ENCODE data around the gene ATP11C. TPM values are rescaled to one million over a fixed set of nuclear protein-coding genes. Genes with fewer than 3 reads are reported as not detected.

Gene ATP11C
- total RNA-seq, 2 donors from 2014 or later, result 23.2 to 28.3 TPM

DNA sequence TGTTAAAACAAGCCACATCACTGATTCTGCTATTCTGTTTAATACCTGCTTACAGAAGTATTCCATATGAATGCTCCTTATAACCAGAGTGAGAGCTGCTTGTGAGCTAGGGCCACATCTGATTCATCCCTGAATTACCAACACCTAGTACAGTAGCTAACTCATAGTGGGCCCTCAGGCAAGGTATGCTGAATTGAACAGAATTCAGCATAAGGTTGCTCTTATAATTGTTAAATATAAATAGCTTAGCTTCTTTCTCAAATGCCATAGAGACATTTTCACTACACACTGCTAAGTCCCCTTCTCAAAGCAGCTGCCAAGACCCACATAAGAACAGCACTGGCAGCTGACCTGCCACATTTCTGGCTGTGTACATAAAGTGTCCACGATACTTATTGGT, 197.9 kb downstream of the ATP11C start:
- no peak overlapping the region for H3K27ac ChIP-seq
- WGBS, result 100% methylated on average over 1 of the region's 1 CpG
- TF ChIP-seq, protein P1, sequence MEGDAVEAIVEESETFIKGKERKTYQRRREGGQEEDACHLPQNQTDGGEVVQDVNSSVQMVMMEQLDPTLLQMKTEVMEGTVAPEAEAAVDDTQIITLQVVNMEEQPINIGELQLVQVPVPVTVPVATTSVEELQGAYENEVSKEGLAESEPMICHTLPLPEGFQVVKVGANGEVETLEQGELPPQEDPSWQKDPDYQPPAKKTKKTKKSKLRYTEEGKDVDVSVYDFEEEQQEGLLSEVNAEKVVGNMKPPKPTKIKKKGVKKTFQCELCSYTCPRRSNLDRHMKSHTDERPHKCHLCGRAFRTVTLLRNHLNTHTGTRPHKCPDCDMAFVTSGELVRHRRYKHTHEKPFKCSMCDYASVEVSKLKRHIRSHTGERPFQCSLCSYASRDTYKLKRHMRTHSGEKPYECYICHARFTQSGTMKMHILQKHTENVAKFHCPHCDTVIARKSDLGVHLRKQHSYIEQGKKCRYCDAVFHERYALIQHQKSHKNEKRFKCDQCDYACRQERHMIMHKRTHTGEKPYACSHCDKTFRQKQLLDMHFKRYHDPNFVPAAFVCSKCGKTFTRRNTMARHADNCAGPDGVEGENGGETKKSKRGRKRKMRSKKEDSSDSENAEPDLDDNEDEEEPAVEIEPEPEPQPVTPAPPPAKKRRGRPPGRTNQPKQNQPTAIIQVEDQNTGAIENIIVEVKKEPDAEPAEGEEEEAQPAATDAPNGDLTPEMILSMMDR (IDR thresholded peaks at IDR 0.05), result no peak
- TF ChIP-seq POLR2A (IDR thresholded peaks at IDR 0.05) (no peak), POLR2AphosphoS5 (IDR thresholded peaks at IDR 0.05) (no peak)

DNA sequence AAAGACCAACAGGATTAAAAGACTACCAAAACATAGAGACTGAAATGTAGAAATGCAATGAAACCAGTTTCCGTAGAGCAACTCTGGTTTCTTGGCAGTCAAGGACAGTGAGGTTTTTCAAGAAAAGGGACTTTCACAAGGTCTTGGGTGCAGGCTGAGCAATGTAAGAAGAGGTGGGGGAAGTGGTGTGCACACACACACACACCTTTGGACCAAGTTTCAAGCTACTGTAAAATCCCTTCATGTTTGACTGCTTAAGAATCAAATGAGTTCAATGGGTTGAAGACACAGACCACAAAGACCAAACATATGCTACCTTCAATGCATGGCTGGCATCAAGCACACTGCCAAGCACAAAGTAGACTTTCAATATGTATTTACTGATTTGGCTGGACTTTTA, 207.1 kb downstream of the ATP11C start:
- Histone ChIP-seq H3K9me3 (no peaks in the 10 kb centered on the region), H3K4me3 (no peak overlapping the region), H3K27me3 (replicated peaks; ENCODE audit: insufficient read depth) (no peaks in the 10 kb centered on the region), H3K4me1 (replicated peaks) (no peaks in the 10 kb centered on the region), H3K36me3 (no peaks in the 10 kb centered on the region), H3K27ac (no peak overlapping the region)
- intact Hi-C loops (cut with DNase I), result no loop called here
- no peak for TF ChIP-seq POLR2A (IDR thresholded peaks at IDR 0.05)
- TF ChIP-seq, protein P1 (IDR thresholded peaks at IDR 0.05), result no peak
- TF ChIP-seq POLR2AphosphoS5 (IDR thresholded peaks at IDR 0.05), result no peak
- DNase-seq (ENCODE audit: low spot score), result no peak
- WGBS, result 89% methylated on average over 1 of the region's 1 CpG

More for the DNA sequence above, 197.9 kb downstream of the ATP11C start:
- Histone ChIP-seq H3K27me3 (replicated peaks; ENCODE audit: insufficient read depth) (no peaks in the 10 kb centered on the region), H3K4me3 (no peak overlapping the region), H3K36me3 (no peaks in the 10 kb centered on the region), H3K4me1 (replicated peaks) (no peaks in the 10 kb centered on the region), H3K9me3 (no peaks in the 10 kb centered on the region)
- intact Hi-C loops (cut with DNase I), result no loop called here
- no peak for DNase-seq (ENCODE audit: low spot score)

- intact Hi-C loops (cut with DNase I), result no loop called here
- no peaks in the 10 kb centered on the region for H3K4me1 ChIP-seq (replicated peaks)
- H3K27me3 ChIP-seq (replicated peaks; ENCODE audit: insufficient read depth), result no peaks in the 10 kb centered on the region
- no peak for TF ChIP-seq POLR2AphosphoS5 (IDR thresholded peaks at IDR 0.05)
- no peak for TF ChIP-seq POLR2A (IDR thresholded peaks at IDR 0.05)
- TF ChIP-seq, protein P1 (IDR thresholded peaks at IDR 0.05), result no peak
- H3K36me3 ChIP-seq, result no peaks in the 10 kb centered on the region
- no peak overlapping the region for H3K4me3 ChIP-seq
- WGBS, result 87% methylated on average over 2 of the region's 2 CpGs
- DNase-seq (ENCODE audit: low spot score), result no peak
- H3K27ac ChIP-seq, result no peak overlapping the region
- H3K9me3 ChIP-seq, result no peaks in the 10 kb centered on the region
Observed at GRCh38 chrX:139724626-139725025, 208.2 kb downstream of the ATP11C start.

DNA sequence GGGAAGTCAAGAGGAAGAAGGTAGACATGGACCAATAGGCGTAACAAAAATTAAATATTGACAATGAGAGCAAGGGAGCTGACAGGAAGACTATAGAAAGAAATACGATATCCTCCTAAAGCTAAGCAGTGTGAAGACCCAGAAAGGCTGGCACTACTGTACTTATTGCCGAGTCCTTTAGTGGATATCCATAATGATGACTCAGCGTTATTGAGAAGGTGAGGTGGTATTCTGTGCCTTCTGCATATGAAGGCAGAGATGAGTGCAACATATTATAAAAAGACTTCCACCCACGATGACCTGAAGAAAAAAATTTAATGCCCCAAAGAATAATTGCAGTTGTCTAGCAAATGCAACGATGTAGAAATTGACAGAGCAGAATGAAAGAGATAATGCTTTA, 211.9 kb downstream of the ATP11C start:
- intact Hi-C loops (cut with DNase I), result no loop called here
- no peak overlapping the region for H3K4me3 ChIP-seq
- H3K9me3 ChIP-seq, result no peaks in the 10 kb centered on the region
- no peaks in the 10 kb centered on the region for H3K4me1 ChIP-seq (replicated peaks)
- no peak overlapping the region for H3K27ac ChIP-seq
- DNase-seq (ENCODE audit: low spot score), result no peak
- 86% methylated on average over 6 of the region's 6 CpGs for WGBS
- H3K27me3 ChIP-seq (replicated peaks; ENCODE audit: insufficient read depth), result no peaks in the 10 kb centered on the region
- TF ChIP-seq POLR2A (IDR thresholded peaks at IDR 0.05) (no peak), POLR2AphosphoS5 (IDR thresholded peaks at IDR 0.05) (no peak)
- TF ChIP-seq, protein P1 (IDR thresholded peaks at IDR 0.05), result no peak
- H3K36me3 ChIP-seq, result no peaks in the 10 kb centered on the region

GRCh38 chrX:139720136-139720535, 212.7 kb downstream of the ATP11C start:
- Histone ChIP-seq H3K27ac (no peak overlapping the region), H3K9me3 (no peaks in the 10 kb centered on the region), H3K4me1 (replicated peaks) (no peaks in the 10 kb centered on the region), H3K36me3 (no peaks in the 10 kb centered on the region), H3K4me3 (no peak overlapping the region), H3K27me3 (replicated peaks; ENCODE audit: insufficient read depth) (no peaks in the 10 kb centered on the region)
- TF ChIP-seq, protein P1 (IDR thresholded peaks at IDR 0.05), result no peak
- TF ChIP-seq POLR2AphosphoS5 (IDR thresholded peaks at IDR 0.05) (no peak), POLR2A (IDR thresholded peaks at IDR 0.05) (no peak)
- WGBS, result 64% methylated on average over 5 of the region's 5 CpGs
- DNase-seq (ENCODE audit: low spot score), result no peak
- intact Hi-C loops (cut with DNase I), result no loop called here
